Raji (cell line): ENCODE results near the gene MYF6.

ENCODE experiments used
- POLR2A ChIP-seq: IDR thresholded peaks from 2 replicates; pipeline ENCODE4 v1.6.1; 2011; ENCODE audit warnings: low read depth, low read length, control low read depth; ENCODE audit not compliant: insufficient read depth

MYF6 gene

GRCh38 chr12:80707126-80707829 is at the start of gene MYF6:
Gene MYF6, plus strand, starts transcription at chr12:80707634. Its CDS starts 86 bp downstream, at chr12:80707720.
- no peak for TF ChIP-seq POLR2A

GRCh38 chr12:80659512-80660063 is 47.8 kb upstream of the MYF6 start:
- TF ChIP-seq POLR2A = no peak

- no peak for TF ChIP-seq POLR2A
Measured at GRCh38 chr12:80662586-80662985, 44.8 kb upstream of the MYF6 start.

- TF ChIP-seq POLR2A = no peak
Measured at GRCh38 chr12:80670214-80670613, 37.2 kb upstream of the MYF6 start.

- no peak for TF ChIP-seq POLR2A
Measured at GRCh38 chr12:80676856-80677255, 30.6 kb upstream of the MYF6 start.

- no peak for TF ChIP-seq POLR2A
Measured at GRCh38 chr12:80677994-80678393, 29.4 kb upstream of the MYF6 start.

GRCh38 chr12:80679346-80680131 is 27.9 kb upstream of the MYF6 start:
- TF ChIP-seq POLR2A = no peak

GRCh38 chr12:80681287-80681686 is 26.1 kb upstream of the MYF6 start:
- TF ChIP-seq POLR2A = no peak

GRCh38 chr12:80681786-80682185 is 25.6 kb upstream of the MYF6 start:
- no peak for TF ChIP-seq POLR2A

GRCh38 chr12:80684077-80684495 is 23.3 kb upstream of the MYF6 start:
- TF ChIP-seq POLR2A = no peak

- no peak for TF ChIP-seq POLR2A
Measured at GRCh38 chr12:80690090-80690489, 17.3 kb upstream of the MYF6 start.

GRCh38 chr12:80690513-80690912 is 16.9 kb upstream of the MYF6 start:
- TF ChIP-seq POLR2A = no peak

- TF ChIP-seq POLR2A = no peak
Measured at GRCh38 chr12:80692114-80692513, 15.3 kb upstream of the MYF6 start.

GRCh38 chr12:80697270-80697887 is 10.1 kb upstream of the MYF6 start:
- TF ChIP-seq POLR2A = no peak

GRCh38 chr12:80698256-80698655 is 9.2 kb upstream of the MYF6 start:
- no peak for TF ChIP-seq POLR2A
